ENCODE data around the gene YWHAB. TPM values are rescaled to one million over a fixed set of nuclear protein-coding genes. Genes with fewer than 3 reads are reported as not detected.

YWHAB gene
- total and polyA plus RNA-seq, 2 experiments from 2014 or later = 89.5 to 169 TPM

- DNase-seq (ENCODE audit: low spot score) = no peak
- Histone ChIP-seq H3K79me2 (no peaks in the 10 kb centered on the region), H3K36me3 (replicated peaks; ENCODE audit: insufficient read depth, low read depth) (no peaks in the 10 kb centered on the region), H3K4me3 (no peak overlapping the region), H3K4me2 (no peak overlapping the region), H2AFZ (no peak overlapping the region), H4K20me1 (ENCODE audit: insufficient read depth, poor library complexity, severe bottlenecking) (no peaks in the 10 kb centered on the region), H3K9me3 (ENCODE audit: low read depth) (no peaks in the 10 kb centered on the region), H3K27me3 (no peaks in the 10 kb centered on the region), H3K4me1 (ENCODE audit: insufficient read depth) (no peaks in the 10 kb centered on the region), H3K27ac (no peak overlapping the region), H3K9me2 (replicated peaks; ENCODE audit: insufficient read depth) (no peaks in the 10 kb centered on the region)
- 90% methylated on average over 6 of the region's 6 CpGs for WGBS (ENCODE audit: low lambda C conversion rate, missing lambda C conversion rate)
- TF ChIP-seq EZH2phosphoT487 (IDR thresholded peaks at IDR 0.05; ENCODE audit: low read depth, severe bottlenecking, unreplicated experiment) (no peak), EZH2 (IDR thresholded peaks at IDR 0.05; ENCODE audit: borderline replicate concordance) (no peak), CTCF (IDR thresholded peaks at IDR 0.05; ENCODE audit: poor library complexity) (no peak)
Measured at GRCh38 chr20:44945261-44945660, 59.8 kb downstream of the YWHAB start.

DNA sequence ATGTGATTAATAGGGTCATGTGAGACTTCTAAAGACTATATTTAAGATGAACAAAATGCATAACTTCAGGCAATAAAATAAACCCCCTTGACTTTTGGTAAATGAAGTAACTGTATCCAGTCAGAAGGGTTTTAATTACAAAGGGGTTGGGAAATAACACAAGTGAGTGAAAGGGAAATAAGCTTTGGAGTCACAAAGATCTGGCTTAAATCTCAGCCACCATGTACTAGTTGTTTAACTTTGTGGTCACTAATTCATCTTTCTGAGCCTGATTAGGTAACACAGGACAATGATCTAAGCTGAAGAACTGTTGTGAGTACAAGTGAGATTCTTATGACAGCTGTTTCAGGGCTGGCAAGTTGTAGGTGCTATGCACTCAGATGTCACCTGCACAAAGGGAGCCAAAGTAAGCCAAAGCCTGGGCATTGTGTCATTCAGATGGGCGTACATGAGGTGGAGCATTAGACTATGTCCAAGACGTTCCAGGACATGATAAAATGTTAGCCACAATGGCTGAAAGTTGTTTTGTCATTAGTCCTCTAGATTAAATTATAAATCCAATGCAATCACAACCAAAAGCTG is 60.9 kb downstream of the YWHAB start:
- TF ChIP-seq CTCF (IDR thresholded peaks at IDR 0.05; ENCODE audit: poor library complexity) (no peak), EZH2 (IDR thresholded peaks at IDR 0.05; ENCODE audit: borderline replicate concordance) (no peak), EZH2phosphoT487 (IDR thresholded peaks at IDR 0.05; ENCODE audit: low read depth, severe bottlenecking, unreplicated experiment) (no peak)
- no peaks in the 10 kb centered on the region for H3K9me3 ChIP-seq (ENCODE audit: low read depth)

GRCh38 chr20:44948107-44948506 is 62.6 kb downstream of the YWHAB start:
- H3K27ac ChIP-seq = no peak overlapping the region
- no peaks in the 10 kb centered on the region for H3K9me3 ChIP-seq (ENCODE audit: low read depth)
- no peak for TF ChIP-seq EZH2phosphoT487 (IDR thresholded peaks at IDR 0.05; ENCODE audit: low read depth, severe bottlenecking, unreplicated experiment)
- no peak for TF ChIP-seq EZH2 (IDR thresholded peaks at IDR 0.05; ENCODE audit: borderline replicate concordance)
- no peak for TF ChIP-seq CTCF (IDR thresholded peaks at IDR 0.05; ENCODE audit: poor library complexity)
- WGBS (ENCODE audit: low lambda C conversion rate, missing lambda C conversion rate) = 93% methylated on average over 5 of the region's 5 CpGs
- H3K79me2 ChIP-seq = no peaks in the 10 kb centered on the region
- no peak overlapping the region for H3K4me2 ChIP-seq
- H3K27me3 ChIP-seq = no peaks in the 10 kb centered on the region
- H3K36me3 ChIP-seq (replicated peaks; ENCODE audit: insufficient read depth, low read depth) = no peaks in the 10 kb centered on the region
- no peak for DNase-seq (ENCODE audit: low spot score)
- H2AFZ ChIP-seq = no peak overlapping the region
- no peaks in the 10 kb centered on the region for H4K20me1 ChIP-seq (ENCODE audit: insufficient read depth, poor library complexity, severe bottlenecking)
- no peaks in the 10 kb centered on the region for H3K9me2 ChIP-seq (replicated peaks; ENCODE audit: insufficient read depth)
- no peaks in the 10 kb centered on the region for H3K4me1 ChIP-seq (ENCODE audit: insufficient read depth)
- no peak overlapping the region for H3K4me3 ChIP-seq

More for the DNA sequence above, 60.9 kb downstream of the YWHAB start:
- Histone ChIP-seq H2AFZ (no peak overlapping the region), H3K36me3 (replicated peaks; ENCODE audit: insufficient read depth, low read depth) (no peaks in the 10 kb centered on the region), H3K79me2 (no peaks in the 10 kb centered on the region), H4K20me1 (ENCODE audit: insufficient read depth, poor library complexity, severe bottlenecking) (no peaks in the 10 kb centered on the region), H3K27me3 (no peaks in the 10 kb centered on the region), H3K4me3 (no peak overlapping the region), H3K27ac (no peak overlapping the region), H3K9me2 (replicated peaks; ENCODE audit: insufficient read depth) (no peaks in the 10 kb centered on the region), H3K4me1 (ENCODE audit: insufficient read depth) (no peaks in the 10 kb centered on the region), H3K4me2 (no peak overlapping the region)
- 78% methylated on average over 2 of the region's 2 CpGs for WGBS (ENCODE audit: low lambda C conversion rate, missing lambda C conversion rate)
- no peak for DNase-seq (ENCODE audit: low spot score)

Measured in hepatocyte (in vitro differentiated cells).